ENCODE measurements around the gene WDSUB1.

WDSUB1 gene

GRCh38 chr2:159285929-159286708 lies at the start of gene WDSUB1:
Gene WDSUB1 (minus strand): TSS chr2:159286703. CDS start chr2:159283069, 3,634 bp downstream.
- DNase-seq, result peak; percentile 71 to 73

- peak; percentile 81 to 85 for DNase-seq
Observed at GRCh38 chr2:159326569-159327255, 40.2 kb upstream of the WDSUB1 start.

GRCh38 chr2:159322419-159322818 lies 35.9 kb upstream of the WDSUB1 start:
- no peak for DNase-seq

GRCh38 chr2:159317392-159318088 lies 31.0 kb upstream of the WDSUB1 start:
- DNase-seq, result peak in 1 of 2 donors; percentile 3

GRCh38 chr2:159307942-159308341 lies 21.4 kb upstream of the WDSUB1 start:
- no peak for DNase-seq

GRCh38 chr2:159300586-159300985 lies 14.1 kb upstream of the WDSUB1 start:
- no peak for DNase-seq

- DNase-seq, result no peak
Observed at GRCh38 chr2:159298967-159299366, 12.5 kb upstream of the WDSUB1 start.

- DNase-seq, result peak; percentile 19 to 42
Observed at GRCh38 chr2:159297042-159297707, 10.7 kb upstream of the WDSUB1 start.

- no peak for DNase-seq
Observed at GRCh38 chr2:159292157-159292556, 5.7 kb upstream of the WDSUB1 start.

GRCh38 chr2:159290289-159290907 lies 3.9 kb upstream of the WDSUB1 start:
- peak; percentile 81 to 96 for DNase-seq

- no peak for DNase-seq
Observed at GRCh38 chr2:159287733-159288132, 1.2 kb upstream of the WDSUB1 start.

GRCh38 chr2:159286709-159287441 lies 372 bp upstream of the WDSUB1 start:
- peak; percentile 96 to 99 for DNase-seq

- DNase-seq, result no peak
Observed at GRCh38 chr2:159285433-159285832, 1.1 kb downstream of the WDSUB1 start.

GRCh38 chr2:159283529-159283928 lies 3.0 kb downstream of the WDSUB1 start:
- DNase-seq, result no peak

- no peak for DNase-seq
Observed at GRCh38 chr2:159281002-159281401, 5.5 kb downstream of the WDSUB1 start.

- DNase-seq, result no peak
Observed at GRCh38 chr2:159279700-159280099, 6.8 kb downstream of the WDSUB1 start.

GRCh38 chr2:159275111-159275510 lies 11.4 kb downstream of the WDSUB1 start:
- DNase-seq, result no peak

- DNase-seq, result no peak
Observed at GRCh38 chr2:159272156-159272555, 14.3 kb downstream of the WDSUB1 start.

GRCh38 chr2:159270744-159271379 lies 15.6 kb downstream of the WDSUB1 start:
- DNase-seq, result no peak

GRCh38 chr2:159267921-159268320 lies 18.6 kb downstream of the WDSUB1 start:
- DNase-seq, result peak in 1 of 2 donors; percentile 14

GRCh38 chr2:159266554-159266953 lies 19.9 kb downstream of the WDSUB1 start:
- DNase-seq, result no peak

All from inflammatory macrophage treated with lipopolysaccharide for 1 hour (primary cell).